ENCODE measurements around the gene ASB2. TPM values are rescaled to one million over a fixed set of nuclear protein-coding genes. Genes with fewer than 3 reads are reported as not detected.

The ASB2 gene
- polyA plus RNA-seq, 1 donor (not counting 4 experiments of a cell fraction or from before 2014, with no cell fraction given), result 0.56 TPM

DNA sequence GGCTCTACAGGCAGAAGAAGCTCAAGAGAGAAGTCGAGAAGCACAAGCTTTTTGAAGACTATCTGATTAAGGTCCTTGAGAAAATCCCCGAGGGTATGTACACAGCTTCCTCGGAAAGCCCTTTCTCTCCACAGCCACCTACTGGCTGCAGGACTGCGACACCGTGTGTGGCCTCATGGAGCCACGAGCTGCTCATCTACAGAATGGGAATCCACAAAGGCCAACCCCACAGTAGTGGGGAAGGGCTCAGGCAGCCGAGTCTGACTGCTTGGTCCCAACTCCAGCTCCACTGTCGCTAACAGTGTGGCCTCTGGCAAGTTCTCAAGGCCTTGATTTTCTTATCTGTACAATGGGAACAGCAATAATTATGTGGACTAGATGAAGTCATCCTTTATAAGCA, 23.2 kb upstream of the ASB2 start:
- H3K4me1 ChIP-seq (ENCODE audit: control insufficient read depth, extremely low read depth, insufficient read depth, low read length), result peaks cover 22% of the 10 kb centered on the region
- no peak overlapping the region for H3K27ac ChIP-seq (ENCODE audit: control insufficient read depth, insufficient read depth, low read length)
- dilution Hi-C loops (cut with MboI; ENCODE audit: extremely low pct_ligation_motif_present, low sequenced_read_pairs), result no loop called here
- peaks cover 3% of the 10 kb centered on the region for H3K9me1 ChIP-seq (ENCODE audit: control insufficient read depth, extremely low read depth, insufficient read depth, low read length)
- no peak overlapping the region for H3K9ac ChIP-seq (ENCODE audit: control insufficient read depth, extremely low read depth, insufficient read depth, low read length)
- H3K4me3 ChIP-seq (ENCODE audit: control insufficient read depth in 2 of 3, extremely low read depth in 1 of 3, insufficient read depth in 2 of 3, low read depth in 1 of 3, low read length in 3 of 3), result no peak overlapping the region
- TF ChIP-seq EZH2 (IDR thresholded peaks at IDR 0.05; ENCODE audit: low read length) (no peak), CTCF (optimal IDR thresholded peaks at IDR 0.05 in 1 of 3, IDR thresholded peaks at IDR 0.05 in 1 of 3, conservative IDR thresholded peaks at IDR 0.05 in 1 of 3; ENCODE audit: extremely low read depth in 1 of 3, insufficient read depth in 2 of 3, low read length in 3 of 3) (no peak)
- no peak for FAIRE-seq
- DNase-seq (ENCODE audit: low read depth, low spot score), result no peak
- H3K9me3 ChIP-seq (ENCODE audit: control insufficient read depth, low read depth, low read length), result no peaks in the 10 kb centered on the region
- no peaks in the 10 kb centered on the region for H4K20me1 ChIP-seq (ENCODE audit: control insufficient read depth, extremely low read depth, insufficient read depth, low read length)
- H3K27me3 ChIP-seq (ENCODE audit: control insufficient read depth, extremely low read depth, insufficient read depth, low read length), result peaks cover under 1% of the 10 kb centered on the region
- H3K79me2 ChIP-seq (ENCODE audit: control insufficient read depth, insufficient read depth, low read length), result no peaks in the 10 kb centered on the region
- H2AFZ ChIP-seq (ENCODE audit: control insufficient read depth, low read length), result no peak overlapping the region
- H3K4me2 ChIP-seq (ENCODE audit: control insufficient read depth, extremely low read depth, insufficient read depth, low read depth, low read length), result no peak overlapping the region
- H3K36me3 ChIP-seq (ENCODE audit: control insufficient read depth in 2 of 2, extremely low read depth in 1 of 2, insufficient read depth in 2 of 2, low read length in 2 of 2), result no peaks in the 10 kb centered on the region

DNA sequence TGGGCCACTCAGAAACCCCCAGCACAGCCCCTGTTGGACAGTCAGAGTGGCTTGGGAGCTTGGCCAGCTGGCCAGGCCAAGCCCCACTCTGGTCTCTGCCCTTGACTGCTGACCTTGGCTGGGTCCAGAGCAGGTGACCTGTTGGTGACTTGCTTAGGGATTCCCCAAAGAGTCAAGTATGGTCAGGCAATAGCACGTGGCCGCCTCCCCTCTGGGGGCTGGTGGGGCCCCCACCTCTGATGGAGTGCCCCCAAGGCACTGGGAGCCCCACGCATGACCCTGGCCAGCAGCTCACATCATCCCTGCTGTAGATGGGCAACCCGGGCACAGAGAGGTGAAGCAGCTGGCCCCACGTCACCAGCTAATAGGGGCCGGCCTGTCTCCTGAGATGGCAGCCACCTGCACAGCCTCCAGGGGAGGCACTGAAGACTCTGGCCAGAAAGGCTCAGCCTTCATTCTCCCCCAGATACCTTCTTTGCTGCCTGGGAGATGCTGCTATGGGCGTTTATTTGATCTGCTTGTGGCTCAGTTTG, 22.6 kb upstream of the ASB2 start:
- no peak for TF ChIP-seq EZH2 (IDR thresholded peaks at IDR 0.05; ENCODE audit: low read length)
- no peak for TF ChIP-seq CTCF (optimal IDR thresholded peaks at IDR 0.05 in 1 of 3, IDR thresholded peaks at IDR 0.05 in 1 of 3, conservative IDR thresholded peaks at IDR 0.05 in 1 of 3; ENCODE audit: extremely low read depth in 1 of 3, insufficient read depth in 2 of 3, low read length in 3 of 3)
- Histone ChIP-seq H3K9ac (ENCODE audit: control insufficient read depth, extremely low read depth, insufficient read depth, low read length) (no peak overlapping the region), H3K27ac (ENCODE audit: control insufficient read depth, insufficient read depth, low read length) (no peak overlapping the region), H3K27me3 (ENCODE audit: control insufficient read depth, extremely low read depth, insufficient read depth, low read length) (no peaks in the 10 kb centered on the region), H3K4me3 (ENCODE audit: control insufficient read depth in 2 of 3, extremely low read depth in 1 of 3, insufficient read depth in 2 of 3, low read depth in 1 of 3, low read length in 3 of 3) (no peak overlapping the region), H3K4me1 (ENCODE audit: control insufficient read depth, extremely low read depth, insufficient read depth, low read length) (peaks cover 22% of the 10 kb centered on the region), H3K9me3 (ENCODE audit: control insufficient read depth, low read depth, low read length) (no peaks in the 10 kb centered on the region), H3K79me2 (ENCODE audit: control insufficient read depth, insufficient read depth, low read length) (no peaks in the 10 kb centered on the region), H2AFZ (ENCODE audit: control insufficient read depth, low read length) (no peak overlapping the region), H4K20me1 (ENCODE audit: control insufficient read depth, extremely low read depth, insufficient read depth, low read length) (no peaks in the 10 kb centered on the region), H3K36me3 (ENCODE audit: control insufficient read depth in 2 of 2, extremely low read depth in 1 of 2, insufficient read depth in 2 of 2, low read length in 2 of 2) (no peaks in the 10 kb centered on the region), H3K4me2 (ENCODE audit: control insufficient read depth, extremely low read depth, insufficient read depth, low read depth, low read length) (no peak overlapping the region), H3K9me1 (ENCODE audit: control insufficient read depth, extremely low read depth, insufficient read depth, low read length) (peaks cover 3% of the 10 kb centered on the region)
- DNase-seq (ENCODE audit: low read depth, low spot score) (no peak), FAIRE-seq (no peak)
- dilution Hi-C loops (cut with MboI; ENCODE audit: extremely low pct_ligation_motif_present, low sequenced_read_pairs), result no loop called here

Measured in keratinocyte (primary cell).